Caco-2 (cell line): ENCODE results near the gene HSDL2. TPM values are rescaled to one million over a fixed set of nuclear protein-coding genes. Genes with fewer than 3 reads are reported as not detected.

Source experiments
- BruUV-seq: library from RNA; stranded (reverse); fragments of 400-500 nt; replicated peaks from 2 replicates; lab custom pipeline; 2021; lab: Mats Ljungman, UMichigan
- CTCF ChIA-PET: fragments of 300-600 bp; sonication (Branson Sonifier 250); formaldehyde crosslinking; loops from one replicate; lab custom pipeline; 2022; ENCODE audit warnings: antibody characterized with exemption; lab: Charles Lee
- POLR2A ChIA-PET: fragments of 300-600 bp; sonication (Branson Sonifier 250); formaldehyde crosslinking; loops from one replicate; lab custom pipeline; 2022; ENCODE audit warnings: antibody characterized with exemption; lab: Charles Lee
- DNase-seq, 2 experiments: peaks; one replicate each; pipeline versions ENCODE4 v3.0.0 to v3.0.0-alpha.2; 2020 to 2022
- H3K27me3 ChIP-seq: replicated peaks from 2 replicates; pipeline ENCODE4 v1.6.0; 2011; ENCODE audit warnings: low read length; ENCODE audit not compliant: control insufficient read depth, insufficient read depth
- H3K36me3 ChIP-seq: 2 replicates; pipeline ENCODE4 v1.5.1; 2011; ENCODE audit warnings: low read length; ENCODE audit not compliant: control insufficient read depth, insufficient read depth
- H3K4me1 ChIP-seq: fragments of 250-450 bp; sonication (Bioruptor Pico); 2 replicates; pipeline ENCODE4 v1.5.1; 2020; ENCODE audit warnings: mild to moderate bottlenecking
- H3K4me3 ChIP-seq: 2 replicates; pipeline ENCODE4 v1.5.1; 2011; ENCODE audit warnings: low read depth, mild to moderate bottlenecking, control low read depth, low read length
- H3K9me3 ChIP-seq: fragments of 250-450 bp; sonication (Bioruptor Pico); 2 replicates; pipeline ENCODE4 v1.5.1; 2020; ENCODE audit warnings: mild to moderate bottlenecking, moderate library complexity
- H3K27ac Mint-ChIP-seq: one replicate; pipeline ENCODE4 v1.8.0; 2022; ENCODE audit warnings: mixed read lengths; ENCODE audit not compliant: unreplicated experiment
- H3K27me3 Mint-ChIP-seq: one replicate; pipeline ENCODE4 v1.8.0; 2022; ENCODE audit warnings: mixed read lengths; ENCODE audit not compliant: insufficient read depth, unreplicated experiment
- H3K36me3 Mint-ChIP-seq: one replicate; pipeline ENCODE4 v1.8.0; 2022; ENCODE audit warnings: mild to moderate bottlenecking, mixed read lengths; ENCODE audit not compliant: insufficient read depth, unreplicated experiment
- H3K4me1 Mint-ChIP-seq: one replicate; pipeline ENCODE4 v1.8.0; 2022; ENCODE audit warnings: low read depth, mixed read lengths; ENCODE audit not compliant: unreplicated experiment
- H3K4me3 Mint-ChIP-seq: one replicate; pipeline ENCODE4 v1.8.0; 2022; ENCODE audit warnings: mild to moderate bottlenecking, moderate library complexity, mixed read lengths; ENCODE audit not compliant: unreplicated experiment
- H3K9me3 Mint-ChIP-seq: one replicate; pipeline ENCODE4 v1.8.0; 2022; ENCODE audit warnings: mixed read lengths; ENCODE audit not compliant: unreplicated experiment
- intact Hi-C: fragments of 100-400 bp; cut with micrococcal nuclease; formaldehyde crosslinking; loops from one replicate; pipeline ENCODE4 v1.10.0; 2022; ENCODE audit not compliant: unreplicated experiment
- total RNA-seq: library from RNA; stranded (reverse); gene quantifications from 2 replicates; pipeline ENCODE4 v1.2.3, GENCODE V29; 2022
- TF ChIP-seq, protein P1 (sequence below), 2 experiments: fragments of 200-600 bp in 1 of 2; IDR thresholded peaks; 1 replicate in 1 of 2; 2 replicates in 1 of 2; pipeline versions ENCODE4 v1.5.1 to v1.8.0; 2011 to 2022; ENCODE audit warnings: antibody characterized with exemption in 1 of 2, control low read depth in 1 of 2, inconsistent platforms in 1 of 2, low read depth in 1 of 2, low read length in 1 of 2, mild to moderate bottlenecking in 1 of 2, moderate library complexity in 1 of 2; ENCODE audit not compliant: insufficient read depth in 1 of 2, severe bottlenecking in 1 of 2, unreplicated experiment in 1 of 2

Gene HSDL2
- total RNA-seq, 1 experiment from 2014 or later, result 134 TPM

- TF ChIP-seq, protein P1, sequence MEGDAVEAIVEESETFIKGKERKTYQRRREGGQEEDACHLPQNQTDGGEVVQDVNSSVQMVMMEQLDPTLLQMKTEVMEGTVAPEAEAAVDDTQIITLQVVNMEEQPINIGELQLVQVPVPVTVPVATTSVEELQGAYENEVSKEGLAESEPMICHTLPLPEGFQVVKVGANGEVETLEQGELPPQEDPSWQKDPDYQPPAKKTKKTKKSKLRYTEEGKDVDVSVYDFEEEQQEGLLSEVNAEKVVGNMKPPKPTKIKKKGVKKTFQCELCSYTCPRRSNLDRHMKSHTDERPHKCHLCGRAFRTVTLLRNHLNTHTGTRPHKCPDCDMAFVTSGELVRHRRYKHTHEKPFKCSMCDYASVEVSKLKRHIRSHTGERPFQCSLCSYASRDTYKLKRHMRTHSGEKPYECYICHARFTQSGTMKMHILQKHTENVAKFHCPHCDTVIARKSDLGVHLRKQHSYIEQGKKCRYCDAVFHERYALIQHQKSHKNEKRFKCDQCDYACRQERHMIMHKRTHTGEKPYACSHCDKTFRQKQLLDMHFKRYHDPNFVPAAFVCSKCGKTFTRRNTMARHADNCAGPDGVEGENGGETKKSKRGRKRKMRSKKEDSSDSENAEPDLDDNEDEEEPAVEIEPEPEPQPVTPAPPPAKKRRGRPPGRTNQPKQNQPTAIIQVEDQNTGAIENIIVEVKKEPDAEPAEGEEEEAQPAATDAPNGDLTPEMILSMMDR (IDR thresholded peaks at IDR 0.05; ENCODE audit: insufficient read depth in 1 of 2, low read depth in 1 of 2, low read length in 1 of 2, severe bottlenecking in 1 of 2, unreplicated experiment in 1 of 2), result no peak
Observed at GRCh38 chr9:112437406-112437805, 57.5 kb downstream of the HSDL2 start.

DNA sequence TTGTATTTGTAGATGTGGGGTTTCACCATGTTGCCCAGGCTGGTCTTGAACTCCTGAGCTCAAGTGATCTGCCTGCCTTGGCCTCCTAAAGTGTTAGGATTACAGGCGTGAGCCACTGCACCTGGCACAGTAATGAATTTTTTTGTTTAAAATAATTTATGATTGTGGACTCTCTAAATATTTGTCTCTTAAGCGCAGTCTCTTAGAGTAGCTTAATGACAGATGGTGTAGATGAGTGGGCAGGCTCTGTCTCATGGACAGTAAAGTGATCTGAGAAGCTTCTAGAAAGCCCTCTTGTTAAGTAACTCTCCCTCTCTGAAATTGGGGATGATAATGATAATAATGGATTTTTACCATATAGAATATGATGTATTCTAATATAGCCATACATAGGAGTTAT is 59.3 kb downstream of the HSDL2 start:
- Mint-ChIP-seq H3K27ac (no peak overlapping the region), H3K9me3 (no peaks in the 10 kb centered on the region), H3K36me3 (peaks cover 57% of the 10 kb centered on the region), H3K27me3 (no peaks in the 10 kb centered on the region), H3K4me3 (no peak overlapping the region), H3K4me1 (no peaks in the 10 kb centered on the region)
- POLR2A ChIA-PET, result no interaction called here
- intact Hi-C loops, result no loop called here
- TF ChIP-seq, protein P1 (IDR thresholded peaks at IDR 0.05; ENCODE audit: insufficient read depth in 1 of 2, low read depth in 1 of 2, low read length in 1 of 2, severe bottlenecking in 1 of 2, unreplicated experiment in 1 of 2), result no peak
- Histone ChIP-seq H3K27me3 (no peaks in the 10 kb centered on the region), H3K36me3 (no peaks in the 10 kb centered on the region; the same call in 1 of the 2 replicates), H3K4me1 (no peaks in the 10 kb centered on the region), H3K4me3 (no peak overlapping the region), H3K9me3 (no peaks in the 10 kb centered on the region)
- BruUV-seq, result no TSS peak
- CTCF ChIA-PET, result no interaction called here
- no peak for DNase-seq

More at GRCh38 chr9:112437406-112437805, 57.5 kb downstream of the HSDL2 start:
- Histone ChIP-seq H3K4me3 (no peak overlapping the region), H3K9me3 (no peaks in the 10 kb centered on the region), H3K36me3 (no peaks in the 10 kb centered on the region; the same call in 1 of the 2 replicates), H3K27me3 (no peaks in the 10 kb centered on the region), H3K4me1 (no peaks in the 10 kb centered on the region)
- Mint-ChIP-seq H3K9me3 (no peaks in the 10 kb centered on the region), H3K27me3 (no peaks in the 10 kb centered on the region), H3K4me1 (no peaks in the 10 kb centered on the region), H3K36me3 (peaks cover 50% of the 10 kb centered on the region), H3K27ac (no peak overlapping the region), H3K4me3 (no peak overlapping the region)
- ChIA-PET POLR2A (no interaction called here), CTCF (no interaction called here)
- intact Hi-C loops, result no loop called here
- BruUV-seq, result no TSS peak
- no peak for DNase-seq

- CTCF ChIA-PET, result no interaction called here
- Mint-ChIP-seq H3K27me3 (no peaks in the 10 kb centered on the region), H3K4me1 (no peaks in the 10 kb centered on the region), H3K9me3 (no peaks in the 10 kb centered on the region), H3K4me3 (no peak overlapping the region), H3K36me3 (peaks cover 60% of the 10 kb centered on the region), H3K27ac (no peak overlapping the region)
- TF ChIP-seq, protein P1 (IDR thresholded peaks at IDR 0.05; ENCODE audit: insufficient read depth in 1 of 2, low read depth in 1 of 2, low read length in 1 of 2, severe bottlenecking in 1 of 2, unreplicated experiment in 1 of 2), result no peak
- BruUV-seq, result no TSS peak
- Histone ChIP-seq H3K36me3 (no peaks in the 10 kb centered on the region; the same call in 1 of the 2 replicates), H3K4me3 (no peak overlapping the region), H3K9me3 (no peaks in the 10 kb centered on the region), H3K4me1 (no peaks in the 10 kb centered on the region), H3K27me3 (no peaks in the 10 kb centered on the region)
- DNase-seq, result no peak
- intact Hi-C loops, result loop anchor here (10.0 kb wide), 1 partner anchor 265 kb away; no protein-coding TSS in a partner anchor
- POLR2A ChIA-PET, result no interaction called here
Observed at GRCh38 chr9:112439825-112440224, 59.9 kb downstream of the HSDL2 start.
